Transverse colon (tissue), 4 donors: ENCODE results near the gene OR1S2.

Experiments
- CTCF ChIP-seq, 5 experiments: fragments of 200-600 bp in 3 of 5; fragments of 450-650 bp in 2 of 5; sonication (generic) in 3 of 5; IDR thresholded peaks; 1 replicate in 2 of 5; 2 replicates in 3 of 5; pipeline ENCODE4 v1.5.1; 2016 to 2017; ENCODE audit warnings: antibody characterized with exemption in 5 of 5, inconsistent platforms in 3 of 5, mild to moderate bottlenecking in 2 of 5, moderate library complexity in 1 of 5
- POLR2A ChIP-seq: fragments of 450-650 bp; IDR thresholded peaks from one replicate; pipeline ENCODE4 v1.6.1; 2016; ENCODE audit warnings: antibody characterized with exemption, mild to moderate bottlenecking, moderate library complexity
- POLR2AphosphoS5 ChIP-seq, 3 donors: sonication (generic); formaldehyde crosslinking; IDR thresholded peaks; one replicate each; pipeline ENCODE4 v1.6.1; 2016; ENCODE audit warnings: antibody characterized with exemption in 3 of 3

DNA sequence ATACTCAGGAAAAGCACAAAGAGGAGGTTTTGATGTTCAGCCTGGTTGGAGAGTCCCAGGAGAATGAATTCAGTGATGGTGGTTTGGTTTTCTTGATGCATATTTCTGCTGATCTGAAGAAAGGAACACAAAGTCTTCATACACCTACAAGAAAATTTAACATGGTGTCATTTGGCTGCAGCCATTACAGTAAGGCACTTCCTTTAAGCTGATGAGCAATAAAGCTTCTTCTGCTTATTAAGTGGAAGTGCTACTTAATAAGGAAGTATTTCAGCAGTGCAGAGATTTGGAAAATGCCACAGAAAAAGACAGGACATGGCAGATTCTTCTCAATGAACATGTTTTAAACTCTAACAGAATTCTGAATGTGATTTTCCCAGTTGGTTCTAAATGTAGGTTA lies at the start of gene OR1S2:
- no peak for TF ChIP-seq CTCF (IDR thresholded peaks at IDR 0.05)
- TF ChIP-seq POLR2A = no peak
- no peak for TF ChIP-seq POLR2AphosphoS5 (IDR thresholded peaks at IDR 0.05)
